Aortic smooth muscle cell (primary cell): ENCODE results near the gene LPAR6. TPM values are rescaled to one million over a fixed set of nuclear protein-coding genes. Genes with fewer than 3 reads are reported as not detected.

Experiments
- total RNA-seq: library from RNA; depleted of rRNA; stranded (reverse); fragments of >200 nt; gene quantifications from 2 replicates; pipeline ENCODE4 v1.2.3, GENCODE V29; 2014

The LPAR6 gene
- total RNA-seq = 12.4 and 28.2 TPM in 2 replicates

GRCh38 chr13:48412881-48413351, at the start of gene LPAR6:
Gene LPAR6 (minus strand): TSS chr13:48413113. CDS start chr13:48412423, 690 bp downstream.

Other genes with a start within 250 kb of the LPAR6 start
- 182 and 262 TPM in 2 replicates for gene ITM2B, start 179.9 kb downstream of the LPAR6 start, total RNA-seq
- 36.9 and 43.6 TPM in 2 replicates for gene RB1, start 109.4 kb downstream of the LPAR6 start, total RNA-seq
- 10.1 and 10.2 TPM in 2 replicates for gene RCBTB2, start 120.0 kb upstream of the LPAR6 start, total RNA-seq
- gene CYSLTR2, start 240.8 kb upstream of the LPAR6 start, total RNA-seq = 0.26 TPM in 1 of 2 replicates, not detected in the other